GM12878 (cell line): ENCODE data around the gene C5orf15. TPM values are rescaled to one million over a fixed set of nuclear protein-coding genes. Genes with fewer than 3 reads are reported as not detected.

Source experiments
- ATAC-seq: fragments of 200-7000 bp; cut with Tn5 transposase; 3 replicates; pipeline ENCODE4 v1.9.1; 2020; ENCODE audit warnings: mild to moderate bottlenecking, moderate library complexity
- BruUV-seq: library from RNA; stranded (reverse); fragments of 400-500 nt; replicated peaks from 2 replicates; lab custom pipeline; 2021; lab: Mats Ljungman, UMichigan
- CTCF ChIA-PET: fragments of 300-600 bp; sonication (Branson Sonifier 250); formaldehyde crosslinking; extraction: SDS; loops from one replicate; lab custom pipeline; 2021; ENCODE audit warnings: inconsistent platforms; lab: Yijun Ruan, JAX
- POLR2A ChIA-PET: fragments of 350-600 bp; formaldehyde crosslinking; extraction: SDS; loops from one replicate; lab custom pipeline; 2021; ENCODE audit warnings: inconsistent platforms; lab: Charles Lee
- RAD21 ChIA-PET: fragments of 300-600 bp; sonication (Branson Sonifier 250); formaldehyde crosslinking; loops from one replicate; lab custom pipeline; 2023; ENCODE audit warnings: antibody characterized with exemption; ENCODE audit not compliant: unreplicated experiment; lab: Charles Lee
- SMC1A ChIA-PET: fragments of 300-600 bp; sonication (Branson Sonifier 250); formaldehyde crosslinking; loops from one replicate; lab custom pipeline; 2023; ENCODE audit not compliant: unreplicated experiment, uncharacterized antibody; lab: Charles Lee
- DNase-seq: peaks from one replicate; pipeline ENCODE4 v3.0.0-alpha.2; 2011; ENCODE audit warnings: low read depth, low spot score
- FAIRE-seq: peaks from 3 replicates; lab custom pipeline; 2011; peaks lifted over from hg19 to GRCh38; lab: Jason Lieb, UNC
- H2AFZ ChIP-seq: 2 replicates; pipeline ENCODE4 v1.6.0; 2011; ENCODE audit warnings: low read depth, low read length, control low read depth; ENCODE audit not compliant: control insufficient read depth
- H3K27ac ChIP-seq: 2 replicates; pipeline ENCODE4 v1.5.1; 2011; ENCODE audit warnings: control low read depth; ENCODE audit not compliant: control insufficient read depth, insufficient read depth
- H3K27me3 ChIP-seq, 2 experiments: replicated peaks in 1 of 2; 2 replicates each; pipeline versions ENCODE4 v1.6.0 to v1.6.1; 2011; ENCODE audit warnings: low read length in 1 of 2; ENCODE audit not compliant: control insufficient read depth in 2 of 2, insufficient read depth in 2 of 2
- H3K36me3 ChIP-seq, 2 experiments: 2 replicates each; pipeline ENCODE4 v1.5.1; 2011; ENCODE audit warnings: low read length in 1 of 2; ENCODE audit not compliant: control insufficient read depth in 2 of 2, insufficient read depth in 2 of 2
- H3K4me1 ChIP-seq: 2 replicates; pipeline ENCODE4 v1.6.1; 2011; ENCODE audit warnings: mild to moderate bottlenecking, low read length, moderate library complexity, mixed read lengths; ENCODE audit not compliant: control insufficient read depth, insufficient read depth
- H3K4me2 ChIP-seq: 2 replicates; pipeline ENCODE4 v1.6.0; 2011; ENCODE audit warnings: control low read depth; ENCODE audit not compliant: control insufficient read depth, insufficient read depth
- H3K4me3 ChIP-seq: fragments of 200-600 bp; sonication (generic); 2 replicates; pipeline ENCODE4 v1.5.1; 2016
- H3K79me2 ChIP-seq: 2 replicates; pipeline ENCODE4 v1.6.0; 2011; ENCODE audit warnings: low read length; ENCODE audit not compliant: control insufficient read depth, insufficient read depth
- H3K9ac ChIP-seq: 2 replicates; pipeline ENCODE4 v1.8.0; 2011; ENCODE audit warnings: low read length, control low read depth, mixed read lengths; ENCODE audit not compliant: control insufficient read depth, insufficient read depth
- H3K9me3 ChIP-seq: replicated peaks from 3 replicates; pipeline ENCODE4 v1.5.1; 2011; ENCODE audit warnings: mild to moderate bottlenecking, low read length; ENCODE audit not compliant: control insufficient read depth, insufficient read depth
- H4K20me1 ChIP-seq: 2 replicates; pipeline ENCODE4 v1.6.0; 2011; ENCODE audit not compliant: control insufficient read depth, insufficient read depth
- BCL11A ChIP-seq: IDR thresholded peaks from 2 replicates; pipeline ENCODE4 v1.6.1; 2011; ENCODE audit warnings: low read depth, low read length
- ESRRA ChIP-seq: IDR thresholded peaks from 2 replicates; pipeline ENCODE4 v1.6.1; 2012; ENCODE audit warnings: mild to moderate bottlenecking, low read length, improper control_type of control experiment
- GABPA ChIP-seq: IDR thresholded peaks from 2 replicates; pipeline ENCODE4 v1.6.1; 2014; ENCODE audit warnings: antibody characterized with exemption, low read depth, mild to moderate bottlenecking, inconsistent platforms
- KAT2A ChIP-seq: conservative IDR thresholded peaks from 2 replicates; pipeline ENCODE4 v1.6.1; 2011; ENCODE audit warnings: low read depth, low read length; ENCODE audit not compliant: control insufficient read depth
- NFYA ChIP-seq: IDR thresholded peaks from 2 replicates; pipeline ENCODE4 v1.6.1; 2011; ENCODE audit warnings: low read depth, mild to moderate bottlenecking, low read length, improper control_type of control experiment, borderline replicate concordance
- POLR2AphosphoS2 ChIP-seq: IDR thresholded peaks from 2 replicates; pipeline ENCODE4 v1.6.1; 2011; ENCODE audit warnings: low read depth, mild to moderate bottlenecking, low read length, improper control_type of control experiment, moderate library complexity
- POU2F2 ChIP-seq: IDR thresholded peaks from 3 replicates; pipeline ENCODE4 v1.6.1; 2011; ENCODE audit warnings: low read depth, mild to moderate bottlenecking, low read length, borderline replicate concordance
- RELA ChIP-seq: fragments of 450-650 bp; IDR thresholded peaks from 2 replicates; pipeline ENCODE4 v1.8.0; 2014; ENCODE audit warnings: borderline replicate concordance; ENCODE audit not compliant: partially characterized antibody
- TCF7 ChIP-seq: IDR thresholded peaks from 2 replicates; pipeline ENCODE4 v1.6.1; 2014; ENCODE audit warnings: antibody characterized with exemption, borderline replicate concordance
- ZSCAN29 ChIP-seq: fragments of 450-650 bp; IDR thresholded peaks from 2 replicates; pipeline ENCODE4 v1.6.1; 2017; ENCODE audit warnings: mild to moderate bottlenecking, moderate library complexity
- WGBS: methylation state at CpG from one replicate; pipeline ENCODE4 v1.1.6; 2016; ENCODE audit warnings: low lambda C conversion rate; ENCODE audit not compliant: insufficient replicate concordance, insufficient coverage; ENCODE audit errors: missing lambda C conversion rate; 5-methylcytosine and 5-hydroxymethylcytosine counted together
- in situ Hi-C: fragments of 300-500 bp; cut with MboI; formaldehyde crosslinking; loops from 9 replicates; pipeline ENCODE4 v1.14.3; 2018; ENCODE audit warnings: mixed read lengths
- intact Hi-C: fragments of 100-400 bp; cut with micrococcal nuclease; formaldehyde crosslinking; loops from one replicate; pipeline ENCODE4 v1.14.2; 2022; ENCODE audit not compliant: unreplicated experiment
- polyA plus RNA-seq, 11 experiments: library from polyadenylated mRNA; depleted of rRNA in 4 of 11; unstranded in 6 of 11; stranded (reverse) in 5 of 11; fragments of >200 nt; fragmentation: Nextera tagmentation in 4 of 11; fragmentation: Illumina TruSeq in 1 of 11; extraction: Ambion mirVana in 4 of 11; extraction: Trizol in 1 of 11; gene quantifications; 1 replicate in 1 of 11; 2 replicates in 10 of 11; pipeline versions ENCODE4 v1.2.1 to v1.2.3, GENCODE V29; 2011 to 2016; ENCODE audit warnings: inconsistent platforms in 2 of 11, missing spikeins in 2 of 11, low read depth in 1 of 11
- total RNA-seq, 4 experiments: library from RNA; depleted of rRNA in 3 of 4; stranded (reverse); fragments of >200 nt in 3 of 4; fragmentation: Illumina TruSeq in 1 of 4; extraction: Trizol in 1 of 4; gene quantifications; 2 replicates each; pipeline versions ENCODE4 v1.2.1 to v1.2.3, GENCODE V29; 2013 to 2021
- TF ChIP-seq, protein P1 (sequence below): fragments of 450-650 bp; IDR thresholded peaks from 2 replicates; pipeline ENCODE4 v1.6.1; 2014; ENCODE audit warnings: mild to moderate bottlenecking
- TF ChIP-seq, protein P2 (sequence below): IDR thresholded peaks from 2 replicates; pipeline ENCODE4 v1.6.1; 2012; ENCODE audit warnings: low read depth, low read length, improper control_type of control experiment

C5orf15 gene
- total and polyA plus RNA-seq, 10 of the 15 experiments (the other 5 are each of a cell fraction or from before 2014, with no cell fraction given), result 21.7 to 69.6 (median 46.0) TPM

DNA sequence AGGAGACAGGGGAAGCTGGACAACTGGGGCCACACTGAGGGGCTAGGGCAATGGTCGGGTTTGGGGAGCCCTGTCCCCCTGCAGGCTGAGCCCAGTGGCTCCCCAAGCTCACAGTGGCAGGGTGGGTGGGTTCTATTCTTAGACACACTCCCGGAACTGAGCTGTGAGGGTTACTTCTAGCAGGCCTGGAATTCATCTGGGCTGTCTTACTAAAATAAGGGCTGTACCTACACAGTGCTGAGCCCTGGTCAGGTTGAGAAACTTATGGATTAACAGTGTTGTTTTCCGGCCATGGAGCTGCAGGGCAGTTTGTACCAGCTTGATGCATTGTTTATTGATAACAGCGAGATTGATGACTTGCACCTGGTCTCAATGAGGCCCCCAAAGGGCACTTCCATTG, 58.8 kb downstream of the C5orf15 start:
- H3K9ac ChIP-seq, result no peak overlapping the region
- WGBS, result 31% methylated on average over 4 of the region's 4 CpGs
- in situ Hi-C loops, result no loop called here
- TF ChIP-seq POU2F2 (no peak), NFYA (no peak), POLR2AphosphoS2 (no peak), GABPA (no peak), ZSCAN29 (no peak), TCF7 (no peak), ESRRA (no peak), BCL11A (no peak), KAT2A (no peak), RELA (no peak)
- TF ChIP-seq, protein P1, sequence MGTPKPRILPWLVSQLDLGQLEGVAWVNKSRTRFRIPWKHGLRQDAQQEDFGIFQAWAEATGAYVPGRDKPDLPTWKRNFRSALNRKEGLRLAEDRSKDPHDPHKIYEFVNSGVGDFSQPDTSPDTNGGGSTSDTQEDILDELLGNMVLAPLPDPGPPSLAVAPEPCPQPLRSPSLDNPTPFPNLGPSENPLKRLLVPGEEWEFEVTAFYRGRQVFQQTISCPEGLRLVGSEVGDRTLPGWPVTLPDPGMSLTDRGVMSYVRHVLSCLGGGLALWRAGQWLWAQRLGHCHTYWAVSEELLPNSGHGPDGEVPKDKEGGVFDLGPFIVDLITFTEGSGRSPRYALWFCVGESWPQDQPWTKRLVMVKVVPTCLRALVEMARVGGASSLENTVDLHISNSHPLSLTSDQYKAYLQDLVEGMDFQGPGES, result no peak
- TF ChIP-seq, protein P2, sequence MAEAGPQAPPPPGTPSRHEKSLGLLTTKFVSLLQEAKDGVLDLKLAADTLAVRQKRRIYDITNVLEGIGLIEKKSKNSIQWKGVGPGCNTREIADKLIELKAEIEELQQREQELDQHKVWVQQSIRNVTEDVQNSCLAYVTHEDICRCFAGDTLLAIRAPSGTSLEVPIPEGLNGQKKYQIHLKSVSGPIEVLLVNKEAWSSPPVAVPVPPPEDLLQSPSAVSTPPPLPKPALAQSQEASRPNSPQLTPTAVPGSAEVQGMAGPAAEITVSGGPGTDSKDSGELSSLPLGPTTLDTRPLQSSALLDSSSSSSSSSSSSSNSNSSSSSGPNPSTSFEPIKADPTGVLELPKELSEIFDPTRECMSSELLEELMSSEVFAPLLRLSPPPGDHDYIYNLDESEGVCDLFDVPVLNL, result no peak
- no peaks in the 10 kb centered on the region for H3K36me3 ChIP-seq
- FAIRE-seq, result no peak
- RAD21 ChIA-PET, result interaction anchor here (0.9 kb wide), 1 partner anchor 35 kb away, joined by 3 read pairs; no protein-coding TSS in a partner anchor
- no peaks in the 10 kb centered on the region for H3K9me3 ChIP-seq
- no peak for DNase-seq
- ATAC-seq, result no peak
- H4K20me1 ChIP-seq, result no peaks in the 10 kb centered on the region
- no peak overlapping the region for H3K27ac ChIP-seq
- POLR2A ChIA-PET, result no interaction called here
- BruUV-seq, result no TSS peak
- H3K79me2 ChIP-seq, result no peaks in the 10 kb centered on the region
- CTCF ChIA-PET, result interaction anchor here (1.2 to 2.1 kb wide), 5 partner anchors 15 to 69 kb away, joined by 3 to 6 read pairs (median 3); no protein-coding TSS in a partner anchor
- H3K4me2 ChIP-seq, result no peak overlapping the region
- SMC1A ChIA-PET, result interaction anchor here (0.8 to 1.0 kb wide), 4 partner anchors 15 to 36 kb away, joined by 3 to 6 read pairs (median 4); no protein-coding TSS in a partner anchor
- no peak overlapping the region for H3K4me3 ChIP-seq
- H3K4me1 ChIP-seq, result no peaks in the 10 kb centered on the region
- intact Hi-C loops, result no loop called here
- no peak overlapping the region for H2AFZ ChIP-seq
- H3K27me3 ChIP-seq, result no peaks in the 10 kb centered on the region; a peak in 2 of 4 replicates
